NCI-H187 treated with DMSO at 0.1 percent for 48 hours (cell line): ENCODE results near the gene PTPRK.

Source experiments
- DNase-seq: peaks from one replicate; lab custom pipeline; 2025; lab: John Stamatoyannopoulos, UW

PTPRK gene

GRCh38 chr6:128284128-128284527 lies 236.3 kb downstream of the PTPRK start:
- no peak for DNase-seq

GRCh38 chr6:128282961-128283360 lies 237.4 kb downstream of the PTPRK start:
- DNase-seq: no peak

- no peak for DNase-seq
Measured at GRCh38 chr6:128280960-128281359, 239.4 kb downstream of the PTPRK start.

GRCh38 chr6:128280066-128280465 lies 240.3 kb downstream of the PTPRK start:
- DNase-seq: no peak

GRCh38 chr6:128278836-128279235 lies 241.6 kb downstream of the PTPRK start:
- no peak for DNase-seq

- DNase-seq: no peak
Measured at GRCh38 chr6:128277379-128277778, 243.0 kb downstream of the PTPRK start.

GRCh38 chr6:128276311-128276710 lies 244.1 kb downstream of the PTPRK start:
- no peak for DNase-seq

GRCh38 chr6:128275681-128276080 lies 244.7 kb downstream of the PTPRK start:
- no peak for DNase-seq

- DNase-seq: no peak
Measured at GRCh38 chr6:128275030-128275429, 245.4 kb downstream of the PTPRK start.

- no peak for DNase-seq
Measured at GRCh38 chr6:128271527-128271926, 248.9 kb downstream of the PTPRK start.

- DNase-seq: no peak
Measured at GRCh38 chr6:128271011-128271410, 249.4 kb downstream of the PTPRK start.

GRCh38 chr6:128266946-128267345 lies 253.5 kb downstream of the PTPRK start:
- DNase-seq: no peak

- no peak for DNase-seq
Measured at GRCh38 chr6:128265706-128266105, 254.7 kb downstream of the PTPRK start.

- DNase-seq: no peak
Measured at GRCh38 chr6:128259730-128260685, 260.4 kb downstream of the PTPRK start.

- DNase-seq: no peak
Measured at GRCh38 chr6:128259029-128259724, 261.2 kb downstream of the PTPRK start.

GRCh38 chr6:128256095-128256494 lies 264.3 kb downstream of the PTPRK start:
- DNase-seq: no peak

- DNase-seq: no peak
Measured at GRCh38 chr6:128252341-128253176, 267.8 kb downstream of the PTPRK start.

GRCh38 chr6:128251445-128252340 lies 268.7 kb downstream of the PTPRK start:
- DNase-seq: no peak

- DNase-seq: no peak
Measured at GRCh38 chr6:128250370-128251070, 269.9 kb downstream of the PTPRK start.

- no peak for DNase-seq
Measured at GRCh38 chr6:128249429-128249828, 271.0 kb downstream of the PTPRK start.
